Measurements from ENCODE around the gene RELCH. TPM values are rescaled to one million over a fixed set of nuclear protein-coding genes. Genes with fewer than 3 reads are reported as not detected.

The RELCH gene
- total RNA-seq, 1 experiment from 2014 or later: 16.7 TPM

DNA sequence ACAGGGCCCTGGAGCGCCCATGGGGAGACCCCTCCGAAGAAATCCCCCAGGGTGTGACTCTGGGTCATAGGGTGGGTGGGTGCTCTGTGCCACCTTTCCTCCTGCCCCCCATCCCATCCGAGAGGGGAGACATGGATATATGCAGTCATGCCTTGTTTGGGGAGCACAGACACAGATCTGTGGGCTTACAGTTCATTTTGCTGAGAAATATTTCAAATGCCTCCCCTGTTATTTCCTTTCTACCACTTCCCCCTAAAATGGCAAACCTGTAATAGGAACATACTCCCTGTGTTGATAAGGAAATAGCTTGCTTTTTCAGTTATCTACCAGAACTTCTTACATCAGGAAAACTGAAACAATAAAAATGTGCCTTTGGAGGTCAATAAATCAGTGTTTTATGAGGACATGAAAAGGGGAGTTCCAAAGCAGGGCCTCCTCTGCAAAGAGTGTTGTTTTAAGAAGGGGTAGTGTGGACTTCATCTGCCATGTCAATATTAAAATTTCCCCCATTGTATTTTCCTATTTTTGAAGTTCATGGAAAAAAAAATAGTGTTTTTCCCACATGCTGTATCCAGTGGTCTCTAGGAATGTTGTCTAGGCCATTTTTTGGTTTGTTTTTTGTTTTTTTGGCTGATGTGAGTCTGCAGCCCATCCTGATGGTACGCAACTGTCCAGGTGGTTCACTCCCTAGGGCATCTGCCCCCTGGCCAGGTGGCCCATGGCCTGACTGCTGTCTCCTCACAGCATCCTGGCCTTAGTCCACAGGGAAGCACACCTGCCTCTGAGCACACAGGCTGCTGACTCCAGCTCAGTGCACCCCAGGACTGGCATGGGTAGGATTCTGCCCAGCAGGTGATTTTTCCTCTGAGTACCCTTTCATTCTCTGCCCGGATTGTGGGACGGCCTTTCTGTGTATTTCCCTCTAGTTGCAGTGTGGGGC, 141.8 kb downstream of the RELCH start:
- in situ Hi-C loops (cut with HindIII; ENCODE audit: low pct_unique_long_range_greater_than_20kb, low sequenced_read_pairs): no loop called here
- DNase-seq (ENCODE audit: low read depth, low spot score): no peak

DNA sequence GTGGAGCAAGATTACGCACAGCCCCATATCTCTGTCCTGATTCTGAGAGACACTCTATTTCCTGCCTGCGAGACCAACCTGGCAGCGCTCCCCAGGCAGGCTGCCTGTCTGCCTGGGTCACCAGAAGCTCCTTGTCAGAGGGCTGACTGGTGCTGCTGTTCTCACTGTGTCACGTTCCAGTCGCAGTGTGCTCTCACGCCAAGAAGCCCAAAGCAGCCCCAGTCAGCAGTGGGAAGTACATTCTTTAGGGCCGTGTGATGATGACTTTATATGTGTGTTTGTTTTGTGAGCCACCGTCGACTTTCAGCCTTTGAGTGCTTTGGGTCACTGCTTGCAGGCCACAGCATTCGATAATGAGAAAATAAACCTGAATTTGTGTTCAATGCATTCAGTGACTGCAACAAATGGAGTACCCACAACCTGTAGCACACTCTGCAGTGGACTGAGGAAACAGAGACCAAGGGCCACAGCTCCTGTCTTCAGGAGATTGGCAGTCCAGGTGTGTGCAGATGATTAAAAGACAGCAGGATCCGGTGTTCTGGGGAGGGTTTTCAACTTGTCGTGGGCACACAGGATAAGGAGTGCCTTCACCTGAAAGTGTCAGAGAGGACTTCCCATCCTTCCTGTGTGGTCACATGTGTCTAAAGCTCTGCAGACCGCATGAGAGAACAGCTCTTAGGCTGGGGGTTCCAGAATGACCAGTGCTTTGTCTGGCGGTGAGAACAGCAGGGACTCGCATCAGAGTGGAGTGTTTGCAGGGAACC, 142.8 kb downstream of the RELCH start:
- DNase-seq (ENCODE audit: low read depth, low spot score): no peak
- in situ Hi-C loops (cut with HindIII; ENCODE audit: low pct_unique_long_range_greater_than_20kb, low sequenced_read_pairs): no loop called here

- no peak for DNase-seq (ENCODE audit: low read depth, low spot score)
Observed at GRCh38 chr18:62330650-62331049, 143.6 kb downstream of the RELCH start.

DNA sequence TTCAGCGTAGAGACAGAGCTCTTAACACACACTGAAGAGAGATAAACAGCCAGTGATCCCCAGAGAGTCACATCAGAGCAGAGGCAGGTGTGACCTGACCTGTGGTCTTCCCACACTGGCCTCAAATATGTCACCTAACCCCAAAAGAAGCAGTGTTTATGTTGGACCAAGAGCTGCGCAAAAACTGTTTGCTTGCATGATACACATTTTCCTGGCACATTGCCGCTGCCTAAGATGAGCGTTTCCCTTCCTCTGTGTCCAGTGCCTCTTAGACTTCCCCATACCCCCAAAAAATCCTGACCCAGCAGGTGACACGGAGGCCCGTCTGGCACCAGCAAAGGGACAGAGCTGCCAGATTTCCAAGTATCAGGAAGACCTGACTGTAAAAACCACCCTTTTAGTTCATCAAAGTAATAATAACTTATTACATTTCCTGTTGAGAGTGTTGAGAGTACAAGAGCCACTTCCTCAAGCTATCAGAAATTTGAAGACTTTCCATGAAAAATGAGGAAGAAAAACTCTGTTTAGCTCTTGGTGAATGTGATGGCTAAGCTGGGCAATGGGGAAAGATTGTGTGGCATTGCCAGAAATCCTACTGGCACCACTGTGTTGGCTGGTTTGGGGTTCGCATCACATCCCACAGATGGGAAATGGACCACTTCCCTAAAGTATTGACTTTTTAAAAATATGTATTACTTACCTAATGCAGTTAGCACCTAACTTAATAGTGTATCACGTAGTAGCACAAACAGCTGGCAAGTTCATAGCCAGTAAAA, 144.7 kb downstream of the RELCH start:
- in situ Hi-C loops (cut with HindIII; ENCODE audit: low pct_unique_long_range_greater_than_20kb, low sequenced_read_pairs): no loop called here
- DNase-seq (ENCODE audit: low read depth, low spot score): no peak

More at GRCh38 chr18:62330650-62331049, 143.6 kb downstream of the RELCH start:
- in situ Hi-C loops (cut with HindIII; ENCODE audit: low pct_unique_long_range_greater_than_20kb, low sequenced_read_pairs): no loop called here

DNA sequence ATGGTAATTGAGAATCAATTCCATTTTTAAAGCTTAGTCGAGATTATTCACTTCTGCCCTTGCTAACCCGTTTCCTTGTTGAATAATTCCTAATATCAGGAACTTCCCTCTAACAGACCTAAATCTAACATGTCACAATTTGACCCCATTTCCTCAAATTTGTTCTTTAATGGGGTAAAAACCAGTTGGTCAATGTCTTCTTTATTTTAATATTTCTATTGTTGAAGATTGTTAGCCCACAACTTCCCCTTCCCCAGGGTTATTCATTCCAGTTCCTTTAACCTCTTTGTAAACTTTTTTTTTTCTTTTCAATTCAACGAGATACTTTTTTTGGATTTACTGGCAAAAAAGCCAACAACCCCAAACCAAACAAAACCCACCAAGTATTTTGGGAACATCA, 145.4 kb downstream of the RELCH start:
- in situ Hi-C loops (cut with HindIII; ENCODE audit: low pct_unique_long_range_greater_than_20kb, low sequenced_read_pairs): no loop called here
- DNase-seq (ENCODE audit: low read depth, low spot score): no peak

DNA sequence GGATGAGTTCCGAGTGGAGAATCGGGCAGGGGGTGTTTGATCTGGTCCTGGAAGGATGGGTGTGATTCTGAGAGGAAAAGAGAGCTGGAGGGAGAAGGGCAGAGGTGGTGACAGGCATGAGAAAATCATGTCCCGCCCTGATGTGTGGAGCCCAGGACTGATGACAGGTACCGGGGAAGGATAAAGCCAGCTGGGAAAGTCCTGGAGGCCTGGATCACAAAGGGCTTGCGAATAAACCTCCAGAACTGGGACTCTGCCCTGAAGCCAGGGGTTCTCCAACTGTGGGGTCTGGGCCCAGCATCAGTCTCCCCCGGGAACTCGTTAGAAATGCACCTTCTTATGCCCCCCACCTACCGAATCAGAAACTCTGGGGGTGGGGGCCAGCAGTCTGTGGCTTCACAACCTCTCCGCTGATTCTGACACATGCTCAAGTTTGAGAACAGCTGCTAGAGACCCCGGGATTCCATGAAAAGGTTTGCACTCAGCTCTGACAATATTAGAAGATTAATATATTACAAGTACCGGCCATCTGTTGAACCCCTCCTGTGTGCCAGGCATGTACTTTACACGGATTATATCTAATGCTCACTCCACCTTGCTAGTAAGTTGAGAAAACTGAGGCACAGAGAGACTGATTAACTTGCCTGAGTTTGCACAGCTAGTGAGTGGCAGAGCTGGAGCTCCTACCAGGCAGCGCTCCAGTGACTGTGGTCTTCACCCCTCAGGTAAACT, 146.1 kb downstream of the RELCH start:
- in situ Hi-C loops (cut with HindIII; ENCODE audit: low pct_unique_long_range_greater_than_20kb, low sequenced_read_pairs): no loop called here
- DNase-seq (ENCODE audit: low read depth, low spot score): no peak

DNA sequence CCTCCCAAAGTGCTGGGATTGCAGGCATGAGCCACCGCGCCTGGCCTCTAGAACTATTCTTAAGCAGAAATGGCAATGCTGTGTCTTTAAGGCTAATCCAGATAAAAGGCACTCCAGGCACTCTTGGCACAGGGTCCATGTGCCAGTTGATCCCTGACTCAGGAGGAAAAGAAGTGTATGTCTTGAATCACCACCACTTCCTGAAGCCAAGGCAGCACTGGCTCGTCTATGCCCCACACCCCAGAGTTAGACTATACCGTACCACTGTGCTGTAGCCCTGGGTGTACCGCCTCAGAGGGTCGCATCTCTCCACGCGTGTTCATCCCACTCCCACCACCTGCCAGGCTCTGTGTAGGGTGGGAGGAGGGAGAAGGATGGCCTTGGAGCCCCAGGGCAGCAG, 147.1 kb downstream of the RELCH start:
- in situ Hi-C loops (cut with HindIII; ENCODE audit: low pct_unique_long_range_greater_than_20kb, low sequenced_read_pairs): no loop called here
- DNase-seq (ENCODE audit: low read depth, low spot score): no peak

GRCh38 chr18:62335494-62335893, 148.4 kb downstream of the RELCH start:
- DNase-seq (ENCODE audit: low read depth, low spot score): no peak
- in situ Hi-C loops (cut with HindIII; ENCODE audit: low pct_unique_long_range_greater_than_20kb, low sequenced_read_pairs): no loop called here

- DNase-seq (ENCODE audit: low read depth, low spot score): peak; percentile 90
- in situ Hi-C loops (cut with HindIII; ENCODE audit: low pct_unique_long_range_greater_than_20kb, low sequenced_read_pairs): no loop called here
Observed at GRCh38 chr18:62336618-62337017, 149.6 kb downstream of the RELCH start.

- in situ Hi-C loops (cut with HindIII; ENCODE audit: low pct_unique_long_range_greater_than_20kb, low sequenced_read_pairs): no loop called here
- DNase-seq (ENCODE audit: low read depth, low spot score): no peak
Observed at GRCh38 chr18:62337336-62337735, 150.3 kb downstream of the RELCH start.

GRCh38 chr18:62338446-62339105, 151.5 kb downstream of the RELCH start:
- in situ Hi-C loops (cut with HindIII; ENCODE audit: low pct_unique_long_range_greater_than_20kb, low sequenced_read_pairs): no loop called here
- no peak for DNase-seq (ENCODE audit: low read depth, low spot score)

DNA sequence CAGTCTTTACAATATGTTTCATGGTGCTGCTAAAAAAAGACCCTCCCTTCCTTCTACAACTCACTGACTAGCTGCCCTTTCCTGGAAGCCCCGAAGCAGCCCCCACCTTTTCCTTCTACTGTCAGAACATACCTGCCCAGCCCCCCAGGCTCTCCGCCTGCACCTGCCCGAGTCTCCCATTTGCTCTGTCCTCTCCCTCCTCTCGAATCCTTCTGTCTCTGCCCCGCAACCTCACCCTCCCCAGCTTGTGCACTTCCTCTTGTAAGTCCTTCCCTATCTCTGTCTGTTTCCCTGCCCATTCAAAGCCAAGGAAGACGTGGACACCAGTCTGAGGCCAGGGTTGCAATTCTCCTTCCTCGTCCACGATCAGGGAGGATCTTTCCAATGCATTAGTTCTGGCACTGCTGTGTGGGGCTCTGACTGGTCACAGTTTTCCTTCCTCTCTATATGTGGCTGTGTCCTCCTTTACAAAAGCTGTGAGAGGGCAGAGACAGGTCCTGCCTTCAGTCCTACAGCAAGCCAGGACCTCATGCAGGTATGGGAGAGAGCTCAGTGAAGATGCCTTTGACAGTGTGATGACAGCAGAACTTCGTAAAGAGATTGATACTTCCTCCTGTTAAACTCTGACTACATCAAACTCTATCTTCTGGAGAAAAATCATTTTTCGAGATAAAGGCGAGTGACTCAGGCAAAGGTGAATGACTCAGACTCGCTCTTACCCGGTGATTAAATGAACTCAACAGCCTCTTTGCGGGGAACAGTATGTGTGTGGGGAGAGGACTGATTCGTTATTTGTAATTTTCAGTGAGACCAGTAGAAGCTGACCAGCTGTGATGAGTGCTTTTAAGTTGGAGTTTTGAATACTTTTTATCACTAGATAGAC, 152.3 kb downstream of the RELCH start:
- in situ Hi-C loops (cut with HindIII; ENCODE audit: low pct_unique_long_range_greater_than_20kb, low sequenced_read_pairs): no loop called here
- DNase-seq (ENCODE audit: low read depth, low spot score): no peak

- DNase-seq (ENCODE audit: low read depth, low spot score): no peak
- in situ Hi-C loops (cut with HindIII; ENCODE audit: low pct_unique_long_range_greater_than_20kb, low sequenced_read_pairs): no loop called here
Observed at GRCh38 chr18:62340996-62341395, 153.9 kb downstream of the RELCH start.

DNA sequence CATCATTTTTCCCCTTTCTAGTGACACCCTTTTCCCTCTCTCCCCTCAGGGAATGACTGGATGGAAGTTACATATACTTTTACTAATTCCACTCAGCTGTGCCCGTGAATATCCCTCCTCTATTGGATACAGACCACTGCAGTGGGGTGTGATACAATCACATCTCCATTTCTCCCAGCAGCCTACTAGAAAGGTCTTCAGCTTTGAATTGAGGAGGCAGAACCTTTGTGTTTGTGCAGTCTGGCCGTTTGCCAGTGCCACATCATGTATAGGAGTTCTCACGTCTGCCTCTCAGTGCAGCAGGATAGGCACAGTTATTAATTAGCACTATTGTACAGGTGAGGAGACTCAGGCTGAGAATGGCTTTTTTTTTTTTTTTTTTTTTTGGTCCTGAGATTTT, 154.4 kb downstream of the RELCH start:
- no peak for DNase-seq (ENCODE audit: low read depth, low spot score)
- in situ Hi-C loops (cut with HindIII; ENCODE audit: low pct_unique_long_range_greater_than_20kb, low sequenced_read_pairs): no loop called here

GRCh38 chr18:62342884-62343283, 155.8 kb downstream of the RELCH start:
- in situ Hi-C loops (cut with HindIII; ENCODE audit: low pct_unique_long_range_greater_than_20kb, low sequenced_read_pairs): no loop called here
- no peak for DNase-seq (ENCODE audit: low read depth, low spot score)

DNA sequence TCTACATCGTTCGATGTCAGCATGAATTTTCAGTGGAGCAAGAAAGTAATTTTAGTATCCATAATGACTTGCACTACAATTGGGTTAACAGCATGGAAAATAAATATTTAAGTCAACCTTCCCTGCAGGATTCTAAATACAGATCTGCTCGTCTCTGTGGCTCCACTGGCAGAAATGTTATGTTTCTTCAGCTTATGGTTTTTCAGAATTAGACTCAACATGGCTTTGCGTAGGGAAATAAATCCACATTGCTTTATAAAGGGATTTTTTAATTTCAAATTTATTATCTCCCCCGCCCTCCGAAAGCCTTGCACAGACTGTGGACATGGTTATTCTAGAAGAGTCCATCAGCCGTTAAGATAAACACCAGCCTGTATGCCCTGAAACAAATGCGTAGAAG, 156.3 kb downstream of the RELCH start:
- in situ Hi-C loops (cut with HindIII; ENCODE audit: low pct_unique_long_range_greater_than_20kb, low sequenced_read_pairs): no loop called here
- DNase-seq (ENCODE audit: low read depth, low spot score): no peak
